Activated naive CD4-positive, alpha-beta T cell treated with anti-CD3 and anti-CD28 coated beads, Interleukin-2, amount 10 ng/mL, durations not matched to agents 7 days and 5 days (primary cell): ENCODE data around the gene ARHGEF11.

Experiments
- CTCF ChIA-PET: fragments of 350-600 bp; sonication (Branson Sonifier 250); formaldehyde crosslinking; loops from one replicate; lab custom pipeline; 2021; ENCODE audit warnings: antibody characterized with exemption; lab: Charles Lee
- DNase-seq: peaks from one replicate; pipeline ENCODE4 v3.0.0-alpha.2; 2020
- H3K27ac Mint-ChIP-seq: one replicate; pipeline ENCODE4 v1.8.0; 2021; ENCODE audit warnings: mild to moderate bottlenecking, moderate library complexity, mixed read lengths
- H3K27me3 Mint-ChIP-seq: one replicate; pipeline ENCODE4 v1.8.0; 2021; ENCODE audit warnings: mild to moderate bottlenecking, mixed read lengths
- H3K36me3 Mint-ChIP-seq: one replicate; pipeline ENCODE4 v1.8.0; 2021; ENCODE audit warnings: mixed read lengths
- H3K4me1 Mint-ChIP-seq: one replicate; pipeline ENCODE4 v1.8.0; 2021; ENCODE audit warnings: mixed read lengths
- H3K4me3 Mint-ChIP-seq: one replicate; pipeline ENCODE4 v1.8.0; 2021; ENCODE audit warnings: mild to moderate bottlenecking, moderate library complexity, mixed read lengths
- H3K9me3 Mint-ChIP-seq: one replicate; pipeline ENCODE4 v1.8.0; 2021; ENCODE audit warnings: mixed read lengths

ARHGEF11 gene

DNA sequence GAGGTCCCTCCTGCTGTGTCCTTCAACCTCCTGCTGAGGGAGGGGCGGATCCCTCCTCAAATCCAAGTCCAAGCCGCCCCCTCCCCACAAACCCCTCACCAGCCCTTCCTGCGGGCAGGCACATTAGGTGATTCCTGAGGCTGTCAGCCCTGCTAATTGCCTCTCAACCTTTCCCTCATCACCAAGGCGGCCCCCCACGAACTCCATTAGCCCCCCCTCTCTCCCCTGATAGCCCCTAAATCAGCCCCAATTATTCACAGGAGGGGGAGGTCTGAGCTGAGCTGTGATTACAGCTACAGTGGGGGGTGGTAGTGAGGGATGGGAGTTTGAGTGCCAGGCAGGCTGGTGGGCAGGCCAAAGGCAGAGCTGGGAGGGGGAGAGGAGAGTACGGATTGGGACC lies 157.8 kb downstream of the ARHGEF11 start:
- Mint-ChIP-seq H3K4me3 (no peak overlapping the region), H3K4me1 (peaks cover 11% of the 10 kb centered on the region), H3K9me3 (no peaks in the 10 kb centered on the region), H3K27me3 (peaks cover 92% of the 10 kb centered on the region), H3K36me3 (no peaks in the 10 kb centered on the region), H3K27ac (no peak overlapping the region)
- DNase-seq: no peak
- CTCF ChIA-PET: interaction anchor here (1.2 to 9.2 kb wide), 7 partner anchors 25 to 198 kb away, joined by 3 to 150 read pairs (median 84); partner anchors contain the start of genes INSRR, ISG20L2, LRRC71 and METTL25B

DNA sequence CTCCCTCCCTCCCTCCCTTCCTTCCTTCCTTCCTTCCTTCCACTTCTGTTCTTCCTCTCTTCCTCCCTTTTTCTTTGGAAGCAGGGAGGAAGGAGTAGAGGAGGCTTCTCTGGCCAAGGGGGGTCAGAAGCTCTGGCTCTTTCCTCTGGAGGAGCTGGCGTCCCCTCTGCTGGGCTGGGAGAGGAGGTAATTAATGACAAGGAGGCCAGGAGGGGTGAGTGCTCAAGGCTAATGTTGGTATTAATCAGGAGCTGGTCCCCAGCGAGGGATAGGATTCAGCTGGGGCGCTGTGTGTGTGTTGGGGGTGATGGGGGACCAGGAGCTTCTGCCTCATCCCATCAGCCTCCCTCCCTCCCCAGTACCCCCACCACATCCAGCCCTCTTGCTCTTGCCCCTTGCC lies 158.2 kb downstream of the ARHGEF11 start:
- H3K4me3 Mint-ChIP-seq: no peak overlapping the region
- H3K27me3 Mint-ChIP-seq: peaks cover 90% of the 10 kb centered on the region
- no peaks in the 10 kb centered on the region for H3K36me3 Mint-ChIP-seq
- H3K4me1 Mint-ChIP-seq: peaks cover 11% of the 10 kb centered on the region
- no peak for DNase-seq
- CTCF ChIA-PET: interaction anchor here (1.3 to 9.2 kb wide), 7 partner anchors 25 to 198 kb away, joined by 3 to 150 read pairs (median 84); partner anchors contain the start of genes INSRR, ISG20L2, LRRC71 and METTL25B
- H3K9me3 Mint-ChIP-seq: no peaks in the 10 kb centered on the region
- H3K27ac Mint-ChIP-seq: no peak overlapping the region

DNA sequence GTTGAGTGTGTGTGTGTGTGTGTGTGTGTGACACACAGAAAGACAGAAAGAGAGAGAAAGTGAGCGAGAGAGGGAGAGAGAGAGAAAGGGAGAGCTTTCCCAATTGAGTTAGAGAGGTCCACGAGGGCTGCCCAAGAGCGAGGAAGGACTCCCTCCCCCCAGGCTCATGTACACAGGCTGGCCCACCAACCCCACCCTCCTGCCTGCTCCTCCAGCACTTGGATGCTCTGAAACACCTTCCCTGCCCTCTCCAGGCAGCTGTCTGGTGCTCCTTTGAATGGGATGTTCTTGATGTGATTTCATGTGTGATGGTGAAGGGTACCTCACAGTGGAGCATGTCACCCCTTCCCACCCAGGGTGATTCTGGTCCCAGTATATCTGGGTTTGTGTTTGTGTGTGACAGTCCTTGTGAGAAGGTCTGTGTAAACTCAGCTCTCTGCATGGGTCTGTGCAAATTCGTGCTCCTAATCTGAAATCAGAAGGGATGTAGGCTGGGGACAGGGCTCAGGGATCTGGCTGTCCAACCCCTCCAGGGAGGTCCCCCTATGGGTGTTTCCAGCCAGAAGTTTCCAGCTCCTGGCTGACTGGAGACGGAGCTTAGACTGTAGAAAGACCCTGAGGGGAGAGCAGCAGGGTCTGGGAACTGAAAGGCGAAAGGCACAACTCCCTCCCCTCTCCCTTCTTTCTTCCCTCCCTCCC lies 158.8 kb downstream of the ARHGEF11 start:
- Mint-ChIP-seq H3K36me3 (no peaks in the 10 kb centered on the region), H3K4me3 (no peak overlapping the region), H3K9me3 (no peaks in the 10 kb centered on the region), H3K27me3 (peaks cover 90% of the 10 kb centered on the region), H3K4me1 (peaks cover 5% of the 10 kb centered on the region), H3K27ac (peak overlapping the region; percentile 9)
- DNase-seq: no peak
- CTCF ChIA-PET: interaction anchor here (1.3 to 9.2 kb wide), 5 partner anchors 24 to 197 kb away, joined by 3 to 150 read pairs (median 100); partner anchors contain the start of genes INSRR, ISG20L2, LRRC71 and METTL25B

DNA sequence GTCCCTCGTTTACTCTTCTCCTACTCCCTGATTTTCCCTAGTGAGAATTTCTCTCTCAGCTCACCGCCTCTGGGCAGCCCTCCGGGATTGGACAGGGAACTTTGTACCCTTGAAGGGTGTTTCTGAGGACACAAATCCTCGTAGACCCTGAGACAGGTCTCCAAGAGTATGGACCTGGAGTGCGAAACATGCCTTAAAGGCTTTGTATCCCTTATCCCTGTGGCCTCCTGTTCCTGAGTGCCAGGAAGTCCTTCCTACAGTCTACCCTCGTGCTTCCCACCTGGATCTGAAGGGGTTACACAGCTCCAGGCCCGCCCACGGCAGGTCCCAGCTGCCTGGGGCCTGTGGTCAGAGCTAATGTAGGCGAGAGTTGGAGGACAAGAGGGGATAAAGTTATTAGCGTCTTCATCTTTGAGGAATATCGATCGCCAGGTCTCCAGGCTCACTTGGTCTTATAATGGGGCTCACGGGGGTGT lies 159.6 kb downstream of the ARHGEF11 start:
- no peaks in the 10 kb centered on the region for H3K9me3 Mint-ChIP-seq
- no peaks in the 10 kb centered on the region for H3K4me1 Mint-ChIP-seq
- H3K27me3 Mint-ChIP-seq: peaks cover 90% of the 10 kb centered on the region
- no peak overlapping the region for H3K27ac Mint-ChIP-seq
- H3K36me3 Mint-ChIP-seq: no peaks in the 10 kb centered on the region
- DNase-seq: no peak
- CTCF ChIA-PET: interaction anchor here (1.3 to 9.2 kb wide), 5 partner anchors 23 to 196 kb away, joined by 3 to 150 read pairs (median 100); partner anchors contain the start of genes INSRR, ISG20L2, LRRC71 and METTL25B
- no peak overlapping the region for H3K4me3 Mint-ChIP-seq

DNA sequence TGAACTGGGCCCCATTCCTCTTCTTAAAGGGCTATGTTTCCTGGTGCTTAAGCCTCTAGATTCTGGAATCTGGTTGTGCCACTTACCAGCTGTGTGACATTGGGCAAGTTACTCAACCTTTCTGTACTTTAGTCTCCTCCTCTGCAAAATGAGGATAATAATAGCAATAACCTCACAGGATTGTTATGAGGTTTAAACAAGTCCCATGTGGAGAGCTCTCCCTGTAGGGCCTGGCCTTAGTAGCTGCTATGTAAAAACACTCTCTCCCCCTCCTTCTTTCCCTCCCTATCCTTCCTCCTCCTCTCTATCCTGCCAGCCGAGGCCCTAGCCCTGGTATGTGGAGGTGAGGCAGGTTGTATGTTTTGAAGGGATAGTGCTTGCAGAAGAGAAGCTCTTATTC lies 160.2 kb downstream of the ARHGEF11 start:
- Mint-ChIP-seq H3K4me3 (no peak overlapping the region), H3K9me3 (no peaks in the 10 kb centered on the region), H3K27me3 (peaks cover 91% of the 10 kb centered on the region), H3K27ac (no peak overlapping the region), H3K4me1 (no peaks in the 10 kb centered on the region), H3K36me3 (no peaks in the 10 kb centered on the region)
- CTCF ChIA-PET: interaction anchor here (8.7 to 9.2 kb wide), 3 partner anchors 23 to 159 kb away, joined by 84 to 150 read pairs (median 100); partner anchors contain the start of genes INSRR, ISG20L2, METTL25B and NTRK1
- DNase-seq: no peak
